ENCODE data around the gene ZDHHC11B.
"Not testable (repeated sequence)": the region's sequence is repeated elsewhere in the genome, so short reads cannot be mapped to it uniquely, and the experiment has no call there.

The ZDHHC11B gene

DNA sequence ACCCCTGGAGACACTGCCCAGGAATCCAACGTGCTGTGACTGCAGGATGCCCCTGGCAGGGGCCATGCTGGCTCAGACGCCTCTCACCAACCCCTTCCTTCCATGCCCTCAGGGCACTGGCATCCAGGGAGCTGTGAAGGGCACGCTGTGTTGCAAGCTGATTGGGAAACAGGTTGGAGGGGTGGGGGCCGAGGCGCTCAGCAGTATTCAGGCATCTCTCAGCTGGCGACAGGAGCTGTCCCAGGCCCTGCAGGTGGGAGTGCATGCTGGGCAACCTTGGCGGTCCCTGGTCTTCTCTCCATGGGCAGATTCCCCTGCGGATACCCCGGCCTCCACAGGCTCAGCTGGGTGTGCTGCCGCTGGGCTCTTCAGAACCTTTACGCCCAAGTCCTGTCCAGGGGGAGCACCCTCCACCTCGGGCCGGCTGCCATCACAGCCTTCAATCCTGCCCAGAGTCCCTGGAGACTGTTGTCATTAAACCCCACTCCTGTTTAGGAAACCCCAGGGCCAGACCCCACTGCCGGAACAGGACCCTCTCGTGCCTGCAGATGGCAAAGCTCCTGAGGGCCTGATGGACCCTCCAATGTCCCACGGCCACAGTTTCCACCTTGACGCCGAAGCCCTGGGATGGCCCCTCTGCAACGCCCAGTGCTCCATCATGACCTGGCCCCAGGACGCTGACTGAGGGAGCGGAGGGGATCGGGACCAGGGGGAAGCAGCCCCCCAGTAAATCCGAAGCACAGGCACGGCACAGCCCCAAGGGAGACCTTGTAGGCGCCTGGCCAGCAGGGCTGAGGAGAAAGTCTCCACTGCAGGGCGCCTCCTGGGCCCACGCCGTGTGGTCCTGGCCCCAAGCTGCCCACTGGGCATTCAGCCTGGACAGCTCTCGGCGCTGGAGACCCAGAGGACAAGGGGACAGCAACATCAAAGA, 100.7 kb downstream of the ZDHHC11B start:
- no peak for DNase-seq

DNA sequence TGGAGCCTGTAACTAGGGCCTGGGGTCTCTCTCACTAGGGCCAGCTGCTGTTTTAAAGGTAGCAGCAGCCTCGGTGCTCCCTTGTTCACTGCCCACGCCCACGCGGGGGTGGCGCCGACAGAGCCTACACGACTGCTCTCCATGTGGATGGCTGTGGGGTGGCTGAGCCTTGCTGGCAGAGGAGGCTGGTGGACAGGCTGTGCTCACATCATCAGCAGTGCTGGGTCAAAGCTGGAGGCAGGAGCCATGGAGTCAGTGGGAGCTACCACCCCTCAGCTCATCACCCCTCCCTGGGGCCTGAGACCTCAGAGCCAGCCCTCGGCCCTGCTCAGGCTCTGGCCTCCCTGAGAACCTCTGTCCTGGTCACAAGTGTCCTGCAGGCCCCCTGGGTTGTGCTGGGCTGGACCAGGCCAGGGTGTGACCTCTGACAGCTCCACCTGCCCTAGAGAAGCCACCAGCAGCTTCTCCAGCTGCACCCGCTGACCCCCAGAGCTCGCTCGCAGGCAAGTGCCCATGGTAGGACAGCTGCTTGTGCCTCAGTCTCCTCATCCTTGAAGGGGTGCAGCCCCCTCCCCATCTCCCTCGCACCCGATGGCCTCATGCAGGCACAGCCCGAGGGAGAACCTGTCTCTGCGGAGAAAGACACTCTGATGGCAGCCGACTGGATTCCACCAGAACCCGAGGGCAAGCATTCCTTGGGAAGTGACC, 101.7 kb downstream of the ZDHHC11B start:
- DNase-seq, result not testable (repeated sequence)

DNA sequence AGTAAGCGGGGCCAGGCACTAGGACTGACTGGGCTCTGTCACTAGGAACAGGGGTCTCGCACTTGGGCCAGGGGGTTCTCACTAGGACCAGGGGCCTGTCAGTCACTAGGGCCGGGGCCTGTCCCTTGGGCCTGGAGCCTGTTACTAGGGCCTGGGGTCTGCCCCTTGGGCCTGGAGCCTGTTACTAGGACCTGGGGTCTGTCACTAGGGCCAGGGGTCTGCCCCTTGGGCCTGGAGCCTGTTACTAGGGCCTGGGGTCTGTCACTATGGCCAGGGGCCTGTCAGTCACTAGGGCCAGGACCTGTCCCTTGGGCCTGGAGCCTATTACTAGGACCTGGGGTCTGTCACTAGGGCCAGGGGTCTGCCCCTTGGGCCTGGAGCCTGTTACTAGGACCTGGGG, 102.3 kb downstream of the ZDHHC11B start:
- DNase-seq, result not testable (repeated sequence)

DNA sequence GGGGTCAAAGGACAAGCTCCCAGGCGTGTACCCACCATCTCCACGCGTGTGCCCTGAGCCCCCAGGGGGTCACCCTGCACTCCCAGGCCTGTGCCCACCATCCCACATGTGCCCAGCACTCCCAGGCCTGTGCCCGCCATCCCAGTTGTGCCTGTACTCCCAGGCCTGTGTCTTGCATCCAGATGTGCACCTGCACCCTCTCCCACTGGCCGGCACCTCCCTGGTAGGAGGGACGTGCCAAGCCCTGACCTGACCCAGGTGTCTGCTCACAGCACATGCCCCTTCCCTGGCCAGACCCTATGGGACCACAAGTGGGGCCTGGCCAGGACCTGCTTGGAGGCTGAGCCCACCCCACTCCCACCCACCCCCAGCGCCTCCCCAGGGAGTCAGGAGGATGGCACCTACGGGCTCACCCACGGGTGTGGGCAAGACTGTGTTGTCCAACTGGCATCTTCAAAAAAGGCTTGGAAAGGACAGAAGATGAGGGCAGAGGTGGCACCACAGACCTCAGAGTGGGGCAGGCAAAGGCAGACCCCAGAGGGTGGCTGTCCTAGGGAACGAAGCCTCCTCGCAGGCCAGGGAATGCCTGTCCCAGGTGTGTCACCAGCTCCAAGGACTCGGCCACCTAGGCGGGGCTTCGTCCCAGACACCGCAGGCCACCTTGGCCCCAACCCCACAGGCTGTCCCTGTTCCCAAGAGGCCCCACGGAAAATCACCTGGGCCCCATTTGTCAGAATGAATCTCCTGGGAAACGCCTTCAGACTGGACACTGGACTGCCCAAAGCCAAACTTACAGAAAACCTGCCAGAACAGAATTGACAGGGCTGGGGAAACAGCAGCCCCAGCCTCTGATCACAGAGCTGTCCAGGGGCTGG, 103.0 kb downstream of the ZDHHC11B start:
- DNase-seq, result not testable (repeated sequence)

DNA sequence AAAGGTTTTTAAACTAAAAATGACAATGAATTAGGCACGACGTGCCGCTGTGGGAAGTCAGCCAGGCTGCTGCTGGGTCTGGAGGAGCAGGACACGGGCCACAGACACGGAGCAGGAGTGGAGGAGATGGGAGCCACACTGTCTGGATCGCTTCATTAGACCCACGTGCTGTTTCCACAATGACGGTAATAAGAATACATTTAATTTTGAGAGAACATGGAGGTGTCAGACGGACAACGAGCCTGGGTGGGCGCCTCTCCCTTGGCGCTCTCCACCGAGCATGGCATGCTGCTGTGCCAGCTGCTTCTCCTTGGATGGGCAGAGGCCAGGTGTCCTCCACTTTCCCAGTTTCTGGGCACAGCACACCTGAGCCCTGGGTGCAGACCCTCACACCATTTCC, 103.7 kb downstream of the ZDHHC11B start:
- DNase-seq, result not testable (repeated sequence)

DNA sequence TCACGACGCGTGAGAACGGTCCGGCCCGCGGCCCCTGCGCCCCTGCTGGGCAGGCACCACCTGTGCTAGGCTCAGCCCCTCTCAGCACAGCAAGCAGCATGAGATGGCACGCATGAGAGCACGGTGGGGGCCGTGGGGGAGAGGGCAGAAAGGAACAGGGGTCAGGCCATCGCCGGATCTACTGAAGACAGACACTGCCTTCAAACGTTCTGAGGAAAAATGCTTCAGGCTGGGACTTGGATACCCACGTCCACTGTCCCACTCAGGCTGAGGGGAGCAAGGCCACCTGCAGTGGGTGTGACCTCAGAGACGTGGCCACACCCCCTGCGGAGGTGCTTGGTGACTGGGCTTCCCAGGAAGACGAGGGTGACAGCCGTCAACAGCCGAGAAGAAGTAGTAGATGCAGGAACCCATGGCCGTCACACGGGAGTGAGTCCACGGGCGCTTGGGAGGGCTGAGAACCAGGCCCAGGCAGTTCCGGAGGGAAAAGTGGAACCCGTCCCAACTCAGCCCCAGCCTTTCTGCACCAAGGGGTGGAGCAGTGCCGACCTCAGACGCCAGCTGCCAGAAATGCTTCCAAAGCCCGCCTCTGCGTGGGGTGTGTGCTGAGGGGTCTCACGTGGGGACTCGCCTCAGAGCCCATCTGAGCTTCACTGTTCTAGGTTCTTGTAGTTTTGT, 104.3 kb downstream of the ZDHHC11B start:
- DNase-seq, result not testable (repeated sequence)

DNA sequence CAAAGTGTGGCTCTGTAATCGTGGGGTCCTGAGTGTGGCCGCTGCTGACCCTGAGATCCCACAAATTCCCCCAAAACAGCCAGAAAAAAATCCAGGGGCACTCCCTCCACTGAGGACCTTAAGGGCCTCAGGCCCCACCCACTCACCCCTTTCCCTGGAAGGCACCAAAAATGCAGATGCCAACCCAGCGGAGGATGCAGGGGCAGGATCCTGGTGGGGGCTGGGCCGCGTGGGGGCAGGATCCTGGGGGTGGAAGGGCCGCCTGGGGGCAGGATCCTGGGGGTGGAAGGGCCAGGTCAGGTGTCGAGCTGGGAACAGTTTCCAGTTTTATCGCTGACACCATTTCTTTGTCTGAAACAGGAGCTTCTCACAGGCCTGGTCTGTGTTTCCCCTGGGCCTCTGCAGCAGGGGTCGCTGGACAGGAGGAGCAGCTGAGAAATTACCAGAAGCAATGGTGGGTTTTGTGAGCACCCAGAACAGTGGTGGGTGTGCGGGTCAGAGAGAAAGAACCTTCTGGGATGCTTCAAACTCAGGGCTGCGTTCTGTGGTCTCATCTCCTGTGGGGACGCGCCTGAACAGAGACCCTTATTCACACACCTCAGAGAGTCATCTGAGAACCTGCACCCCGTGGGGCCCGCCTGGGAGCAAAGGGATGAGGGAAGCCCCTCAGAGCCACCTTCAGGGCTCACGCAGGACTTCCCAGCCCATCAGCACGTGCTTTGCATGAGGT, 105.2 kb downstream of the ZDHHC11B start:
- DNase-seq, result not testable (repeated sequence)

DNA sequence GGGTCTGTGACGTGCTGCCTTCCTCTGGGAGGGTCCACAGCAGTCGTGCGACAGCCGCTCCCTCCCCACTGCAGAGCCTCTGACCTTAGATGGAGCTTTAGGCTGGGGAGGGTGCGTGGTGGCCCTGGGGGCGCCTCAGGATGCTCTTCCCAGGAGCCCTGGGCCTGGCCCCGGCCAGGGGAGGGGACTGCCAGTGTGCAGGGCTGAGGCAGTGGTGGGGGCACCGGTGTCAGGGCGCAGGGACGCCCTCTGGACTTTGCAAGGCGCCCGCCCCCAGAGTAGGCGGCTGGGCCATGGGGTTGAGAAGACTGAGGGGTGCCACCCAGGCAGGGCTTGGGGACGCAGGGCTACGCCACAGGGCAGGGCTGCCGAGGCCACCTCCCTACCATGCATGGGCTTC, 106.0 kb downstream of the ZDHHC11B start:
- not testable (repeated sequence) for DNase-seq

DNA sequence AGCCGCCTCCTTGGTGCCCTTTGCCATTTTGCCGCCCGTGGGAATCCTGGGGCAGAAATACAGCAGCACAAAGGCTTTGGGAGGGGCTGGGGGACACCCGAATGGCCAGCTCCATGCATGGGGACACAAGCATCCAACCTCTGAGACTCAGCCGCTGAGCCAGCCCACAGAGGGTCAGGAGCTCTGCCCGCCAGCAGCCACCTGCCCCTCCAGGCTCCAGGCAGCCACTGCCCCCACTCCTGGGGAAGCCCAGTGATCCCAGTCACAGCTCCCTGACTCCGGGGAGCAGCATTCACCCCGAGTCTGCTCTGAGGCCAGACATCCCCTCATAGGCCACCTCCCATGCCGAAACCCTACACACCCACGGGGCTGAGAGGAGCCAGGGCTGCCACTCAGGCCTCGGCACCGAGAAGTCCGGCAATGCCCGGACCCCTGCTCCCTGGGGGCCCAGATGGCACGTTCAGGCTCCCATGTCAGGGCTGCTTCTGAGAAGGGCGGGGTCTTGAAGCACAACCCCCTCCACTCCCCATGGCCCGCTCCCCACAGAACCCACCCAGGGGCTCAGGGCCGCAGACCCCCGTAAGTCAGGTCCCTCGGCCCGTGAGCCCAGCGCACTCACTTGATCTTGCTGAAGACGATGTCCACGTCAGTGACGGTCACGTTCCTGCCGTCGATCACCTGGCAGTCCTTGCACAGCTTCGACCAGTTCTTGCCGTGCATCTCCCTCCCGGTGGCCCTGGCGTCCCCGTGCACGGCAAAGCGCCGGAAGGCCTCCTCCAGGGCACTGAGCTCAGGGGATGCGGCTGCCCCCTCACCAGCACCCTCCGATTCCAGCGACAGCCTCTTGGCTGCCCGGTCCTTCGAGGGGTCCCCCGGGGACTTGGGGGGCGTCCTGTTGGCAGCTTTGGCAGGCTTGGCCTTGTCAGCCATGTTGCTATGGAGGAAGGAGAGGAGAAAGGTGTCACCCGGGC, 107.1 kb downstream of the ZDHHC11B start:
- DNase-seq, result no peak

DNA sequence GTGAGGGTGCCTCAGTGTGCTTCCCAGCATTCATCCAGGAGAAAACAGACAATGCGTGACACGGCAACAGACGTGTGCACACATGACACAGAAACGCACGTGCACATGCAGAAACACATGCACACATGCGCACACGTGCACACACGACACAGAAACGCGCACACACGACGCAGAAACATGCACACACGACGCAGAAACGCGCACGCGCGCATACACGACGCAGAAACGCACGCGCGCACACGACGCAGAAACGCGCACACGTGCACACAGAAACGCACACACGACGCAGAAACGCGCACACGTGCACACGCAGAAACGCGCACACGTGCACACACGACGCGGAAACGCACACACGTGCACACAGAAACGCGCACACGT, 107.8 kb downstream of the ZDHHC11B start:
- DNase-seq, result no peak

DNA sequence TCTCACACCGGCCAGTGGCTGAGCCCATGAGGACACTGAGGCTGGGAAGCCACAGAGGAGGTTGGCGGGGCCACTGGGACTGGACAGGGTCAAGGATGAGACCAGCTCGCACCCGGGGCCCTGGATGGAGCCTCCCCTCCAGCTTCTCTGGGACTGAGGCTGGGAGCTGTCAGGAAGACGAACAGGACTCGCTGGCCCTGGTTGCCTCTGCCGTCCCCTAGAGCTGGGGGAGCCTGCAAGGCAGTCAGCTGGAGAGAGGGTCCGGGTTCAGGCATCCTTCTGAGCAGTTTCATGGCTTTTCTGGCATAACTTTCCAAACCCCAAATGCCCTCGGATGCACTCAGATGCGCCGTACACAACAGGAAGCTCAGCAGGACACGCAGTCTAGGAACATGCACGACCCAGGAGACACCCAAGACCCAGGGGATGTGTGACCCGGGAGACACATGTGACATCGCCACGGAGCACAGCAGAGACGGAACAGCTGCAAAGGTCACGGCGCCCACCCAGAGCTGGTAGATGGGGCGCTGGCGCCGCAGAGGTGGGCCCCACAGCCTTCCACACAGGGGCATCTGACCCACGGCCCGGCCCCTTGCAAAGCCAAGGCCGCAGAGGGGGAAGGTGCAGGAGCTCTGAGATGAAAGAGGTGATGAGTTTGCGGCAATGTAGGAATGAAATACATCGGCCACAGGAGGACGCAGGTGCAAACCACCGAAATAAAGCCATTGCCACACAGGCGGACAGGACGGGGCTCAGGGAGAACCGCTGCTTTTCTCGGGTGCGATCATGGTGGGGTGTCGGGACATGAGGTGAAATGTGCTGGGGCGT, 108.4 kb downstream of the ZDHHC11B start:
- no peak for DNase-seq

DNA sequence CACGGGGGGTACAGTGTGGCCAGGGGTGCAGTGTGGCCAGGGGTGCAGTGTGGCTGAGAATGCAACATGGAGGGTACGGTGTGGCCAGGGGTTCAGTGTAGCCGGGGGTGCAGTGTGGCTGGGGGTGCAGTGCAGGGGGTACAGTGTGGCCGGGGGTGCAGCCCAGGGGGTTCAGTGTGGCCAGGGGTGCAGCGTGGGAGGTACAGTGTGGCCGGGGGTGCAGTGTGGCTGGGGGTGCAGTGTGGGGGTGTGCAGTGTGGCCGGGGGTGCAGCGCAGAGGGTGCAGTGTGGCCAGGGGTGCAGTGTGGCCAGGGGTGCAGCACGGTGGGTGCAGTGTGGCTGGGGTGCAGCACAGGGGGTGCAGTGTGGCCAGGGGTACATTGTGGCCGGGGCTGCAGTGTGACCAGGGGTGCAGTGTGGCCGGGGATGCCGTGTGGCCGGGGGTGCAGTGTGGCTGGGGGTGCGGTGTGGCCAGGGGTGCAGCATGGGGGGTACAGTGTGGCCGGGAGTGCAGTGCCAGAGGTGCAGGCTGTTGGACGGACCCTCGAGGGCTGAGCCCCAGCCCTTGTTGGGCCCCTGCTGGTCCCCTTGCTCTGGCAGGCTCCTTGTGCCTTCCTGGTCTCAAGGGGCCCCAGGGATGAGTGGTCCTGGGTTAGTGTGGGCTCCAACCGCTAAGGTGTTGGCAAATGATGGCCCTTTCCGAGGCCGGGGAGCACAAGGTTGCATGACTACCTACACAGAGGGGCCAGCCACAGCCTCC, 109.2 kb downstream of the ZDHHC11B start:
- no peak for DNase-seq

DNA sequence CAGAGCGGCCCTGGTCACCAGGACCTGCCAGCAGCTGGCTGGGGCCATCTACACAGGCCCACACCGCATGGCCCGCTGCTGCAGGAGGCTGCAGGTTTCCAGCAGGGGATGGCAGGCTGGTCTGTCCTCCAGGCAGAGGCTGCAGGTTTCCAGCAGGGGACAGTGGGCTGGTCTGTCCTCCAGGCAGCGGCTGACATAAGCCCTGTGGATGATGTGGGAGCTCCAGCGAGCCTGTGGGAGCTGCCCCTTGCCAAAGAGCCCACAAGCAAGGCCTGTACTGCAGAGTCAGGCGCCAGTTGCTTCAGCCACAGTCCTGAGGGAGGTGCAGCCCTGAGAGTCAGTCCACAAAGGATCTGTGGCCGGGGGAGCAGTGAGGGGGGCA, 109.9 kb downstream of the ZDHHC11B start:
- DNase-seq, result no peak

DNA sequence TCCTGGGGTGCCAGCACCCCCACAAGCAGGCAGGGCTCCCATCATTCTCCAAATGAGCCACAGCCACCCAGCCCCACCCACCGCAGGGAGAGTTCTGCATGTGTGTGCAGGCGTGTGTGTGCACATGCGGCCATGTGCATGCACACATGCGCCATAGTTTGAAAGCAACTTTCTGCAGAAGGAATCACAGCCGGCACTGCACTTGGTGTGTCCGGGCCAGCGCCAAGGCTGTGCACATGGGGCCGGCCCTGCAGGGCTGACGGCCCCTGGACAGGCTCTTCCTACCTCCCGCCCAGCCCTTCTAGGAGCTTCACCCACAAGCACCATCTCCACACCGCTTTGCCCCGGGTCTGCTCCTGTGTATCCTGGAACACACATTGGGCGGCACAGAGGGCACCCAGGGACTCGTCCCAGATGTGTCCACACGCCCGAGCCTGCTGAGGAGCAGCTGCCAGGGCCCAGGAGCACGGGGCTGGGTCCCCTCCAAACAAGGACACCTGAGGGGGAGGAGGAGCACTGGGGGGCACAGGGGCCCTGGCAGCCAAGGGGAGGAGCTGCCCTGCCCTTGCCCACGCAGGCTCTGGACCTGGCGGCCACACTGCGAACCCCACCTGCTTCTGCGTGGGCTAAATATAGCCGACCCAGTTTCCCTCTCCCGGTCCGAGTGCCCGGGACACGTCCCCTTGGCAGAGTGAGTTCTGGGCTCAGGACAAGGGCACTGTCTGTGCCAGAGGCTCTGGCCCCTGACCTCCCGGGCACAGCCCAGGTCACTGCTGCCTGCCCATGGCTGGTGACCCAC, 110.5 kb downstream of the ZDHHC11B start:
- DNase-seq, result no peak

DNA sequence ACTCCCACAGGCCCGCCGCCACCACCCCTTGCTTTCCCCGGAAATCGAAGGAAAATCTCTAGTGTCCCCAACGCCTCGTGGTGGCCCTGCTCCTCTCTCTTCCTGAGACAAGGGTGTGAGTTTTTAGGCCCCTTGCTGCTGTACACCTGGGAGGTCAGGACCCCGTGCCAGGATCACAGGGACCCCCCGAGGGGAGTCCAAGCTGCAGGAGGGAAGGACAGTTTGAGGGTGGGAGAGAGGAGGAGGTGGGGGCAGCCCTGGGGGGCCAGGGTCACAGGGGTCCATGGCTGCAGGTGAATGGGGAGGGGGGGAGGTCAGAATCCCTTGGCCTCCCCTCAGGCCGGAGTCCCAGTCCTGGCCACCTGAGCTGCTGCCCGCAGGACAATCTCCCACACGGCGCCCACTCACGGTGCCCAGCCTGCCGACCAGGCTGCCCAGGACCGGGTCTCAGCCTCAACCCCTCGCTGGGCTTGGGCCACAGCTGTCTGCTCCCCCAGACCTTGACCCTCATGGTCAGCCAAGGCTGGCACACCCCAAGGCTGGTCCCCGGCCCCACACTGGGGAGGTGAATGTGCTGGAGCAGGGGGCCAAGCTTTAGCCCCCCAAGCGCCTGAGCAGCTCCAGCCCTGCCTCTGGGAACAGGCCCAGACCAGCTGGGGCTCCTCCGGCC, 111.2 kb downstream of the ZDHHC11B start:
- no peak for DNase-seq

DNA sequence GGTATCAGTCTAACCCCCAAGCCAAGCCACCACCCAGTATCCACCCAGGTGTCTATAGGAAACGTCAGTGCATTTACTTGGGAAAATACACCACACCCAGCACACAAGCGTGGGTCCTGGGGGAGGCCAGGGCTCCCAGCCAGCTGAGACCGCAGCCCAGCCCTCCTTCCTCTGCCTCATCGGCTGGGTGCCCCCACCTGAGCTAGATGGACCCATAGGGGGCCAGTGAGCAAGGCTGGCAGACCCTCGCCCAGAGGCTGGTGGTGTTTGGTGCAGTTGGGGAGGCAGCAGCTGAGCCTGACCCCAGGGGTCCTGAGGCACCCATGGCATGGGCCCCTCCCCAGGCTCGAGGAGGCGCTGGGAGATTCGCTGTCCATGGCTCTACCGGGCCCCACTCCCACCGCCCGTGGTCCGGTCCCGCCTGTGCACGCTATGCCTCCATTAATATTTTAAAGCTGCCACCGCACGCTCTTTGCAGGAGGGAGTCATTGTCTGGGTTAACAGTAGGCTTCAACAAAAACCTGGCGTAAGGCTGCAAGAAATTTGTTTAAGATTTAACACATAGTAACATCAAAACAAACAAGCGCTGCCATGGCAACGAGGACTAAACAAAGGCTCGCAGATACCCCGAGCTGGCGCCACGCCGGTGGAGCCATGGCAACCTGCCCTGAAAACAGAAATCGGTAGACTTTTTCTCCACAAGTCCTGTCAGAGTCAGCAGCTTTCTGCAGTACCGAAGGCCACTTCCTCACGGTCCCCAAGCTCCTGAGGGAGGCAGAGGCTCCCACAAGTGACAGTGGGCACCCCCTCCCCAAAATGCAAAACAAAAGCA, 112.0 kb downstream of the ZDHHC11B start:
- DNase-seq, result peak; percentile 90

Measured in CD4-positive, alpha-beta T cell treated with Interleukin-17A for 1 hour (primary cell).